OCI-LY7 (cell line): ENCODE results near the gene DNAH5. TPM values are rescaled to one million over a fixed set of nuclear protein-coding genes. Genes with fewer than 3 reads are reported as not detected.
"Not testable (repeated sequence)": the region's sequence is repeated elsewhere in the genome, so short reads cannot be mapped to it uniquely, and the experiment has no call there.

Experiments used
- BruUV-seq: library from RNA; stranded (reverse); fragments of 400-500 nt; replicated peaks from 2 replicates; lab custom pipeline; 2021; lab: Mats Ljungman, UMichigan
- CTCF ChIA-PET: fragments of 300-600 bp; sonication (Branson Sonifier 250); formaldehyde crosslinking; loops from one replicate; lab custom pipeline; 2022; ENCODE audit warnings: antibody characterized with exemption; ENCODE audit not compliant: unreplicated experiment; lab: Charles Lee
- POLR2A ChIA-PET: fragments of 300-600 bp; sonication (Branson Sonifier 250); formaldehyde crosslinking; loops from one replicate; lab custom pipeline; 2022; ENCODE audit warnings: antibody characterized with exemption; lab: Charles Lee
- DNase-seq: peaks from one replicate; pipeline ENCODE4 v3.0.0-alpha.2; 2015; ENCODE audit warnings: low spot score
- H2AFZ ChIP-seq: fragments of 200-600 bp; sonication (generic), shearing (Covaris generic); 2 replicates; pipeline ENCODE4 v1.6.1; 2014; ENCODE audit warnings: mild to moderate bottlenecking, antibody characterized with exemption, low read length, moderate library complexity
- H3K27ac ChIP-seq: fragments of 200-600 bp; sonication (generic); 2 replicates; pipeline ENCODE4 v1.5.1; 2014; ENCODE audit warnings: mixed run types, low read depth, mild to moderate bottlenecking, moderate library complexity, low read length, inconsistent platforms; ENCODE audit not compliant: poor library complexity, severe bottlenecking
- H3K36me3 ChIP-seq: fragments of 200-600 bp; sonication (generic); 2 replicates; pipeline ENCODE4 v1.6.1; 2014; ENCODE audit warnings: mild to moderate bottlenecking, antibody characterized with exemption, low read length, moderate library complexity, mixed read lengths; ENCODE audit not compliant: insufficient read depth
- H3K4me1 ChIP-seq: fragments of 200-600 bp; sonication (generic); 2 replicates; pipeline ENCODE4 v1.5.1; 2014; ENCODE audit warnings: mild to moderate bottlenecking, low read length; ENCODE audit not compliant: insufficient read depth, poor library complexity, severe bottlenecking
- H3K4me2 ChIP-seq: fragments of 200-600 bp; sonication (generic); 2 replicates; pipeline ENCODE4 v1.6.1; 2014; ENCODE audit warnings: mild to moderate bottlenecking, low read length
- H3K4me3 ChIP-seq: fragments of 200-600 bp; sonication (generic); 2 replicates; pipeline ENCODE4 v1.5.1; 2014; ENCODE audit warnings: mild to moderate bottlenecking, low read depth, low read length; ENCODE audit not compliant: poor library complexity, severe bottlenecking
- H3K79me2 ChIP-seq: fragments of 200-600 bp; sonication (generic); 2 replicates; pipeline ENCODE4 v1.6.1; 2016; ENCODE audit warnings: low read depth, mild to moderate bottlenecking, low read length, moderate library complexity, mixed read lengths; ENCODE audit not compliant: insufficient read depth
- H3K9me2 ChIP-seq: fragments of 200-600 bp; sonication (generic); 2 replicates; pipeline ENCODE4 v1.6.1; 2016; ENCODE audit warnings: mild to moderate bottlenecking, low read length, mixed read lengths; ENCODE audit not compliant: insufficient read depth
- H3K9me3 ChIP-seq: fragments of 200-600 bp; sonication (generic); 2 replicates; pipeline ENCODE4 v1.6.1; 2014; ENCODE audit warnings: mild to moderate bottlenecking, mixed run types, low read length, mixed read lengths
- H4K20me1 ChIP-seq: fragments of 200-600 bp; sonication (generic); 2 replicates; pipeline ENCODE4 v1.6.1; 2014; ENCODE audit warnings: mild to moderate bottlenecking, antibody characterized with exemption, low read length, moderate library complexity, mixed read lengths; ENCODE audit not compliant: insufficient read depth
- CTCF ChIP-seq: fragments of 200-600 bp; sonication (generic); conservative IDR thresholded peaks from 2 replicates; pipeline ENCODE4 v1.5.1; 2014; ENCODE audit warnings: mild to moderate bottlenecking, antibody characterized with exemption, low read length, moderate library complexity, mixed read lengths
- EZH2phosphoT487 ChIP-seq: fragments of 200-600 bp; sonication (generic); IDR thresholded peaks from 2 replicates; pipeline ENCODE4 v1.6.1; 2018; ENCODE audit warnings: low read depth, borderline replicate concordance, mild to moderate bottlenecking, mixed run types, antibody characterized with exemption, low read length, moderate library complexity, mixed read lengths
- intact Hi-C: fragments of 100-400 bp; cut with micrococcal nuclease; formaldehyde crosslinking; loops from one replicate; pipeline ENCODE4 v1.10.0; 2022; ENCODE audit not compliant: unreplicated experiment
- total RNA-seq, 2 experiments: library from RNA; depleted of rRNA in 1 of 2; stranded (reverse); fragments of >200 nt in 1 of 2; shearing (Covaris generic) in 1 of 2; gene quantifications; 2 replicates each; pipeline ENCODE4 v1.2.3, GENCODE V29; 2014 to 2022

DNAH5 gene
- total RNA-seq, 2 experiments from 2014 or later, result 0.06 TPM; not detected in 1

- CTCF ChIA-PET, result no interaction called here
- no peak overlapping the region for H2AFZ ChIP-seq
- no peaks in the 10 kb centered on the region for H3K4me1 ChIP-seq
- POLR2A ChIA-PET, result no interaction called here
- H4K20me1 ChIP-seq, result no peaks in the 10 kb centered on the region
- no peaks in the 10 kb centered on the region for H3K36me3 ChIP-seq
- no peak overlapping the region for H3K4me3 ChIP-seq
- H3K9me2 ChIP-seq, result no peaks in the 10 kb centered on the region
- no TSS peak for BruUV-seq
- no peaks in the 10 kb centered on the region for H3K9me3 ChIP-seq
- no peak for DNase-seq
- no peak overlapping the region for H3K27ac ChIP-seq
- TF ChIP-seq CTCF (no peak), EZH2phosphoT487 (no peak)
- H3K79me2 ChIP-seq, result no peaks in the 10 kb centered on the region
- no peak overlapping the region for H3K4me2 ChIP-seq
- intact Hi-C loops, result no loop called here
Measured at GRCh38 chr5:13804336-13804735, 140.2 kb downstream of the DNAH5 start.

- H3K9me2 ChIP-seq, H4K20me1 ChIP-seq, DNase-seq, BruUV-seq, H3K36me3 ChIP-seq, CTCF ChIA-PET, H3K4me2 ChIP-seq, H2AFZ ChIP-seq, H3K79me2 ChIP-seq, POLR2A ChIA-PET, H3K4me1 ChIP-seq, H3K9me3 ChIP-seq, H3K27ac ChIP-seq, H3K4me3 ChIP-seq, intact Hi-C loops: not testable (repeated sequence)
Measured at GRCh38 chr5:13798569-13798968, 145.9 kb downstream of the DNAH5 start.

DNA sequence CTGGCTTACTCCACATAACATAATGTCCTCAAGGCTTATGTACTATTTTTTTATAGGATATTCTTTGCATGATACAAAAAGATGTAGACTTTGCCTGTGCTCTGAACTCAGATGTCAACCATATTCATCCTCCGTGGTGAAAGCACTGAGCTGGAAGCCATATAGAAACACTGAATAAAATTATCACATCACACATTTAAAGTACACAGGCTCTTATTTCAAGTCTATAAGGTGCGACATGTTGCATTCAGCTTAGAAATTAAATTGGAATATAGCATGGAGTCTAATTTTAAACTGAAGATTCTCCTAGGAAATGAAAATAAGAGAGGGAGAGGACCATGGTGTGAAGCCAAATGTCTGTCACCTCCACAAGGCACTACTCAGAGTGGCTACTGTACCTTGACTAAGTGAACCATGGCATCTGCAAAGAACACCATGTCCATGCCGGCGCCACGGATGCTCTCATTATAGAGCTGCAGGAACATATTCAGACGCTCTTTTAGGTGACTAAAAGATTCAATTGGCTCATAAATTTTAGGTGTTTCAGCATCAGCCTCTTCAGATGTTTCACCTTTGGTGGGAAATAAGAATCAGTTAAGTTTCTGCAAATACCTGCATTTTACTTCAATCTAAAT lies 158.6 kb downstream of the DNAH5 start:
- H3K36me3 ChIP-seq, result no peaks in the 10 kb centered on the region
- CTCF ChIA-PET, result no interaction called here
- no peak overlapping the region for H3K27ac ChIP-seq
- no peaks in the 10 kb centered on the region for H3K9me3 ChIP-seq
- H3K4me2 ChIP-seq, result no peak overlapping the region
- no peaks in the 10 kb centered on the region for H3K9me2 ChIP-seq
- POLR2A ChIA-PET, result interaction anchor here (0.6 kb wide), 1 partner anchor 133 kb away, joined by 3 read pairs; no protein-coding TSS in a partner anchor
- no peaks in the 10 kb centered on the region for H3K4me1 ChIP-seq
- TF ChIP-seq EZH2phosphoT487 (no peak), CTCF (no peak)
- H3K79me2 ChIP-seq, result no peaks in the 10 kb centered on the region
- H2AFZ ChIP-seq, result no peak overlapping the region
- no peaks in the 10 kb centered on the region for H4K20me1 ChIP-seq
- DNase-seq, result no peak
- H3K4me3 ChIP-seq, result no peak overlapping the region
- BruUV-seq, result no TSS peak
- intact Hi-C loops, result no loop called here
